Measurements from ENCODE around the gene ROM1.
"Not testable (repeated sequence)": the region's sequence is repeated elsewhere in the genome, so short reads cannot be mapped to it uniquely, and the experiment has no call there.

ROM1 gene

GRCh38 chr11:62612366-62613290 is at the start of gene ROM1, which contains the start of gene EML3:
TSS of gene ROM1 (plus strand) at chr11:62613257. CDS start at chr11:62613282, 25 bp downstream.
TSS of gene EML3 (minus strand) at chr11:62612775. CDS start at chr11:62612457, 318 bp downstream.
- peak; percentile 73 to 97 for DNase-seq

GRCh38 chr11:62565100-62565802 is 47.8 kb upstream of the ROM1 start:
- no peak for DNase-seq

DNA sequence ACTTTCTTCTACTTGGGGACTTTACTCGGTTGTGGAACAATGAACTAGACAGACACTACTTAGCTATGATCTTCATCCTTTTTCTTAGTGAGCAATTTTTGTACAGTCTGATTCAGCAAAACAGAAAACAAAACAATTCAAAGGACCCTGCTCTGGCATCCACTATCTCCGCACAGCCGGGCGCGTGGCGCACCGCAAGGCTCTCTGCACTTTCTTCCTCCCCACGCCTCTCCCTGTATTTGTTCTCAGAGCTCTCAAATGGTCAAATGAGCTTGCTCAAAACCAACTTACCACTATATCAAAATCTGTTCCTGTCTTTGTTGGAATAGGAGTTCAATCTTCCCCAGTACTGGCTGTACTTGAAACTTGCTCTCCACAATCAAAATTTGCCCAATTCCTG is 46.8 kb upstream of the ROM1 start:
- DNase-seq = no peak

DNA sequence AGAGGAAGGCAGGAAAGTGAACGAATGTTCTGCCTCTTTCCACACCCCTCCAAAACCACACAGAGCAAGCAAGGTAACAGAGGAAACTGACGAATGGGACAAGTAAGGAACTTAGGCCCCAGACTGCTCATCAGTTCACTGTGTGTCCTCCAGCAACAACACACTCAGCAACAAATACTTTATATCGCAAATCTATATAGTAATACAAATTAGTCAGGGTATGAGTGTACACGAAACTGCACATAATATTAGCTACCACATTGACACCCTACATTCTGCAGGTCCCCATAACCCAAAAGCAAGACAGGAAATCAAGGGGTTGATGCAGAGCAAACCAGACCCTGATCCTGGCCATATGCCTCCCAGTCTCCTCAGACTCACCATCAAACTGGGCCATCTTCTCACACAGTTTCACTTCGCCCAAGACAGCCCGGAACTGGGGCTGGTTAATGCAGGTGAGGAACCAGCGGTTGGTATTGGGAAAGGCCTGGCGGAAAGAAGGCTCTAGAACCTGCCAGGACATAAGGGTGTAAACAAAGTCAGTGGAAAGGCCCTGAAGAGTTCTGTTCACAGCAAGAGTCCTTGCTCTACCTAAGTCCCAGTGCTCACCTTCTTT is 45.9 kb upstream of the ROM1 start:
- DNase-seq = no peak

GRCh38 chr11:62569611-62570010 is 43.4 kb upstream of the ROM1 start:
- DNase-seq = no peak

GRCh38 chr11:62570903-62571302 is 42.2 kb upstream of the ROM1 start:
- DNase-seq = not testable (repeated sequence)

- not testable (repeated sequence) for DNase-seq
Measured at GRCh38 chr11:62571493-62571892, 41.6 kb upstream of the ROM1 start.

GRCh38 chr11:62572431-62572830 is 40.6 kb upstream of the ROM1 start:
- DNase-seq = no peak

DNA sequence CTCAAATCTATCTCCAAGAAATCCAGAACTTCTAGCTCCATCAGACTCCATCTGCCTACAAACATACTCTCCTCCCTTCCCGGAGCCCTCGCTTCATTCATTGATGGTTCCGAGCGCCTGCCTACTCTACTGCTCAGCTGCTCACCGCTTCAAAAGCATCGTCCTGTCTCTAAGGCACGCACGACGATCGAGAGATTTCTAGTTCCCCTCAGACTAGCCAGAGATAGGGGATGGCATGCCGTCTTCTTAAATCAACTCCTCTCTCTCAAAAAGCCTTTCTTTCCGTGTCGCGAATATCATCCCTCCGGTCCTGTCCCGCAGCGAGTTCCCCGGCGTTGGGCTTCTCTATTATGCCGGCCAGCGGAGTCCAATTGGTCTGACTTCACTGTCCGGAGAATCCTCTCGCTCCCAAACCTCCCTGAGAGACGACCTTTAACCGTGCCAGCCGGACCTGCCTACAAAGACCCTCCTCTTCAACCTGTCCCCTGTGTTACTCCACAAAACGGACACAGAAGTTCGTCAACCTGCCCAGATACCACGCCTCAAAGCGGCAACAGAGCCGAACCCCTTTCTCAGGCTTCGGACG is 40.0 kb upstream of the ROM1 start:
- no peak for DNase-seq

GRCh38 chr11:62573592-62574362 is 39.3 kb upstream of the ROM1 start, which contains the start of gene EEF1G:
TSS of gene EEF1G (minus strand) at chr11:62573891. CDS start at chr11:62573842, 49 bp downstream.
- peak; percentile 84 to 100 for DNase-seq

DNA sequence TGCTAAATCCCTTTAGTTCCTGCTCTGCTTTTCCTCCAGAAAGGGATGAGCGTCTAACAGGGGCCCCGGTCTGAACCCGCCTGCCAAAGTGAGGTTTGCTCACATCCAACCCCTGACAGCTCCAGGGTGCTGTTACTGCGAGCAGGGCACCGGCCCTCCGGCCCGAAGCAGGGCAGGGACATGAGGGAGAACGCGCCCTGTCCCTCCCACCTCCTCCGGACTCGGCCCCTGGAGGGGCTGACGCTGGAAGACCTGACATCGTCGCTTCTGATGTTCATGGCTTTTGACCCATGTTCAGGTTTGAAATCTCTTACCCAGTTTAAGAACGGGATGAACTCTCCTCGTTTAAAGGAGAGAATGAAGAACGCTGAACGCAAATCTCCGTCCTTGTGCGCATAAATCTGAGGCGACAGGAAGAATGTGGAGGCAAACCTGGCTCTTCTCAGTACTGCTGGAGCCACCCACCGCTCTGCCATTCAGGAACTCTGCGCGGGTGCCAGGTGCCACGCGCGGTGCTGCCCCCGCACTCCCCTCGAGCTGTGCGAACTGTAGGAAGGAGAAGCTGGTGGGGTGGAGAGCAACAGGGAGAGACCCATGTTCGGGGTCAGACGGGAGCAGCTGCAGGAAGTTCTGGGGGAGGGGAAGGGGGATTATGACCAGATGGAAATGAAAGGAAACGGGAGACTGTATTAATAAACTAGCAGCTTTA is 38.5 kb upstream of the ROM1 start:
- no peak for DNase-seq

DNA sequence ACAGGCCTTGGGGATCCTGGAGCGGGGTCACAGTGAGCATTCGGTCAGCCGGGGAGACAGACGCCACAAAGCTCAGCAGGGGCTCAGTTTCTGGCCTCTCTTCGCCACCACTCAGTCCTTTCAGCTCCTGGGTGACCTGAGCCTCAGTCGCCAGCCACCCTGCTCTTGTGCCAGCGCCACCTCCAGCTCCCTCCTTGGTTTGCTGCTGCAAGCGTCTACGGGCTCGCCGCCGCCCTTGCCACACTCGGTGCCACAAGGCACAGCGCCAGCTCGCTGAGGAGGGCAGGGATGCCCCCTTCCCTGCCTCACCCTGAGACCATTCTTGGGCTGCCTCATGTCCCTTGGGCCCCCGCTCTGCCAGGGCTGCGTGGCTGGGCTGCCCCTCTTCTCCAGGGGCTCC is 37.9 kb upstream of the ROM1 start:
- no peak for DNase-seq

DNA sequence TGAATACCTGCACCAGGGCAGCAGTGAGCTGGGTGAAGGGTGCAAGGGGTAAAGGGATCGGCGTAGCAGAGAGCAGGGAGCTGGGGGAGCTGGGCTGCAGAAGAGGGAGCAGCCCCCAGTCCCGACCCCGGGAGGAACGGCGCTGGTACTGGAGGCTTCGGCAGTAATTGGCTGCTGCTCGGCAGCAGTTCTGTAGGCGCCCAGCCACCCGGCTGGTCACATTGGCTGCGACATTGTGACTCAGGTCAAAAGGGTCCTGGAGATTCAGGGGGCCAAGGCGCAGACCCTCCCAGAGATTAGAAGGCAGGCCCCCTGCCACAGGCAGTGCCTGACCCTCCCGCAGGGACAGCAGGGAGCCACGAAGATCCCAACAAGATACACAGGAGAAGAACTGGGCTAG is 37.2 kb upstream of the ROM1 start:
- no peak for DNase-seq

DNA sequence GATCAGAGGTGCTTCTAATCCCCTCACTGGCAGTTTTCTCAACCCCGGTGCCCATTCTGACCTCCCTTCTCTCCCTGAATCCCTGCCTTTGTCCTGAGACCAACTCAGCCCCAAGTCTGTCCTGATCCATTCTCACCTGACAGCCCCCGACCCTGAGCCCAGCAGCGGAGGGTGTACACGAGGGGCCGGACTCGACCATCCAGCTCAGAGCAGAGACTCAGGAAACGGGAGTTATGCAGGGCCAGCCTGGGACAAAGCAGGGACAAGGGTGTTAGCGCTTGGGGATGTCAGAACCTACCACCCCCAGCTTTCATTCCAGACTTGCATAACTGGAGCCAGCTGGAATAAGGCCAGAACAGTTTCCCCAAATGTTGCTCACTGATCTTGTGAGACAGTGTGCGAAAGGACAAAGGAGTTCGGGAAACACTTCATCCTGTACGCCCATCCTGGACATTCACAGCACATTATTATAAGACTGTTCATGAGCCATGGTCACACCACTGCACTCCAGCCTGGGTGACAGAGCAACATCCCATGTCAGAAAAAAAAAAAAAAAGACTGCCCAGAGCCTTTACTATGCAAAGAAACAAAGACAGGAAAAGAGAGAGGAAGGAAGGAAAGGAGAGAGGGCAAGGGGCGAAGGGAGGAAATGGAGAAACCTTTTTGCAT is 35.9 kb upstream of the ROM1 start:
- DNase-seq = no peak

DNA sequence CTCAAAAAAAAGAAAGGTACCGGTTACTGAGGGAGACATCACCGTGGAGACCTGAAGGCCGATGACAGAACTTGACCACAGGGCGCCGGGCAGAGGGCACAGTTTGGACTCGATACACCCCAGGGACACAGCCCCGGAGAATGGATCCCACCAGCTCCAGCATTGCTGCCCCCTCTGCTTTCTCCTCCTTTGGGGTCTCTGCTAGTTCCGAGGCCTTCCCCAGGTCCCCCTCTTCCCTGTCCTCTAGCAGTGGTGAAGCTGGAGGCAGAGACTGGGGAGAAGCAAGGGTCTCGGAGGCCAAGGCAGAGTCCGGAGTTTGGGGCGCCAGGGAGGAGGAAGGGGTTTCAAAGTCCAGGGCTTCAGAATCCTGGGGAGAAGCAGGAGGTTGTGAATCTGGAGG is 34.5 kb upstream of the ROM1 start:
- no peak for DNase-seq

DNA sequence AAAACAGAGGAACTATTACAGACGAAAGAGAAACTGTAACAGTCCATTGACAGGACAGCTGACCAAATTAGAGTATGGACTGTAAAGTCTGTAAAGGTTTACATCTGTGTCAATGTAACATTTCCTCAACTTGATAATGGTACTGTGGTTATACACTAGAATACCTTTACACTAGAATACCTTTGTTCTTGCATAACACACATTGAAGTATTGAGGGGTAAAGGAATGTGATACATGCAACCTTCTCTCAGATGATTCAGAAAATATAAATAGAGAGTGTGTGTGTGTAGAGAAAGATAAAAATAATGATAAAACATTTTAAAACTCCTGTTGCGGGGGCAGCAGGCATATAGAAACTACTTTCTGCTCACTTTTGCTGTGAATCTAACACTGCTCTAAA is 33.8 kb upstream of the ROM1 start:
- DNase-seq = no peak

DNA sequence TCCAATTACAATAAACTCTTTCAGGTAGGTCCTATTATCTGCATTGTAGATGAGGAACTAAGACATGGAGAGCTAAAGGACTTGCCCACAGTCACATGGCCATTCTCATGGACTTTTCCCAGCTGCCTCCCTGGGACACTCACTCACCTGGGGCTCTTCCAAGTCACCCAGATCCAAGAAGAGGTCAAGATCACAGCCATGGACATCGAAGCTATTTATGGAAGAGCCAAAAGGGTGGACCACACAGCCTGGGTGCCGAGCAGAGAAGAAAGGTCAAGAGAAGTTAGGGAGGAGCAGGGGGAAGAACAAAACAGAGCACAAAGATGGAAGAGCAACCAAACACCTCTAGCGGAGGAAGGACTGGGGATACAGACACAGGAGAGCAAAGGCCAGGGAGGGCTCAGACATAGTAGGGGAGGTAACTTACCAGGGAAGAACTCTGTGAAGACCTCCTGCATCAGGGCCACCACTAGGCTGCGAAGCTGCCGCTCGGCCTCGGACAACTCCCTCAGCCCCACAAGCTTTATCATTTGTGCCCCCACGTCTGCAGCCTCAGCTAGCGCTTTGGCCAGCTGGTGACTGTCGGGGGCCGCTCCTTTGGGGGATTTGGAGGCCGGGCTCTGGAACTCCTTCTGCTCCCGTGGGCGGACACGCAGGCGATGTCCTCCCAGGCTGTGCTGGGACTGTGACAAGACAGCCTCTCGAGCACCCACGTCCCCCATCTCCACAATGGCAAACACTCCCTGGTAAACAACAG is 31.9 kb upstream of the ROM1 start:
- no peak for DNase-seq

DNA sequence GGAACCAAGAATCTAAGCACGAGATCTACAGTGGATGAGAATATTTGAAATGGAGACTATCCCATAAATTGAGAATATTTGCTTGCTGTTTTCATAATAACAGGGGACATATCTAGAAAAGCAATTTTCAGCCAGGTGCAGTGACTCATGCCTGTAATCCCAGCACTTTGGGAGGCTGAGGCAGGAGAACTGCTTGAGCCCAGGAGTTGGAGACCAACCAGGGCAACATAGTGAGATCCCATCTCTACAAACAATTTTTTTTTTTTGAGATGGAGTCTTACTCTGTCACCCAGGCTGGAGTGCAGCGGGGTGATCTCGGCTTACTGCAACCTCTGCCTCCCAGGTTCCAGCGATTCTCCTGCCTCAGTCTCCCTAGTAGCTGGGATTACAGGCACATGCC is 31.3 kb upstream of the ROM1 start:
- DNase-seq = not testable (repeated sequence)

GRCh38 chr11:62585356-62585755 is 27.7 kb upstream of the ROM1 start:
- not testable (repeated sequence) for DNase-seq

GRCh38 chr11:62588966-62589637 is 24.0 kb upstream of the ROM1 start:
- DNase-seq = peak in 1 of 2 donors; percentile 38

Data from bone marrow (tissue), 2 donors.